GM18951 (cell line): ENCODE measurements around the gene GPR156.

ENCODE experiments used
- POLR2A ChIP-seq: IDR thresholded peaks from 4 replicates; pipeline ENCODE4 v1.6.1; 2011; ENCODE audit warnings: mild to moderate bottlenecking; ENCODE audit not compliant: insufficient read length, insufficient read depth; ENCODE audit errors: extremely low read depth
- in situ Hi-C: fragments of 300-500 bp; cut with MboI; formaldehyde crosslinking; loops from one replicate; pipeline ENCODE4 v1.12.0; 2022; ENCODE audit warnings: low sequenced_read_pairs, mixed read lengths, inconsistent platforms; ENCODE audit not compliant: unreplicated experiment

Gene GPR156

DNA sequence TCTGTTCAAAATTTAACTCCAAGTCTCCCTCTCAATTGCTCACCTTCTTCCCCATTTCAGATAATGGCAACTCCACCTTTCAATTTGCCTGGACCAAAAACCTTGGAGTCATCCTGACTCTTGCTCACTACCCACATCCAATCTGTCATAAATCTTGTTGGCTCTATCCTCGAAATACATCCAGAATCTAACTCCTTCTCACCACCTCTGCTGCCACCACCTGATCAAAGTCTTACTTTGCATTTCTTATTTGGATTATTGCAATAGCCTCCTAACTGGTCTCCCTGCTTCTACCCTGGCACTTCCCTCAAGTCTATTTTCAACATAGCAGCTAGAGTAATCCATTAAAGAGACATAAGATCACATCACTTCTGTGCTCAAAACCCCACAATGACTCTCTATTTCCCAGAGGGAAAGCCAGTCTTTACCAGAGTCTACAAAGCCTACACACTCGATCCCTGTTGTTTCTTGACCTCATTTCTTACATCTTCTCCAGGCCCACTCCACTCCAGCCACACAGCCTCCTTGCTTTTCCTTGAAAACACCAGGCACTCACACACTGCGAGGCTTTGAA, 86.6 kb downstream of the GPR156 start:
- no peak for TF ChIP-seq POLR2A
- in situ Hi-C loops = loop anchor here (25.0 kb wide), 1 partner anchor 311 kb away; no protein-coding TSS in a partner anchor

DNA sequence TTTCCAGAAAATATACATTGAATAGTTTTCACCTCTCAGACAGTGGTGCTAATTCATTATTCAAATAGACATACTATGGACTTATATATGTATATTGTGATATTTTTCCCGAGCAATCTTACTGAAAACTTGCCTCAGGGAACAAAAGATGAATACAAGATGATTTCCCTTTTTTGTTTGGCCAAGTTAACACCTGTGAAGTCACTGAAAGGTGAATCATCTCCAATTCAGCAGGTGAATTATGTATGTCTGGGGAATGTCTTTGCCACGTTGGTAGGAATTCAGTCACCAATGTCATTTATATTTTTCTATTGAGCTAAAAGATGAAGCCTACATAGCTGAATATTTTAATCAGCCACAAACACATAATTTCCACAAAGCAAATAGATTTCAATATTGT, 88.2 kb downstream of the GPR156 start:
- TF ChIP-seq POLR2A = no peak
- in situ Hi-C loops = loop anchor here (25.0 kb wide), 1 partner anchor 310 kb away; no protein-coding TSS in a partner anchor

DNA sequence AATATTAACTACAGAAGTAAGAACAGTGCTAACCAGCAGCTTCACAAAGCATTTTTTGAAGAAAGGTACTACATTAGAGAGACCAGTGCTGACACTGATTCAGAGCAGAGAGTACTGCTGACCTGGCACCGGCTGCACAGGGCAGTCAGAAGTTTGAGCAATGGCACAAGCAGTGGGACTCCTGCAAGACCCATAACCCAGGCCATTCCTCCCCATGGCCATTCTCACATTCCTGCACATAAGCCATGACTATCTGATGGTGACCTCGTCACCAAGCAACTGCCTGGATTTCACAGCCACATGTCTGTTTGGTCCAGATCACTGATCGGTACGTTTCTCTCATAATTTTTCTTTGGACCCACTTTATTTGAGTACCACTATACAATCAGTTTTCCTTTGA, 88.7 kb downstream of the GPR156 start:
- in situ Hi-C loops = loop anchor here (25.0 kb wide), 1 partner anchor 309 kb away; no protein-coding TSS in a partner anchor
- no peak for TF ChIP-seq POLR2A

DNA sequence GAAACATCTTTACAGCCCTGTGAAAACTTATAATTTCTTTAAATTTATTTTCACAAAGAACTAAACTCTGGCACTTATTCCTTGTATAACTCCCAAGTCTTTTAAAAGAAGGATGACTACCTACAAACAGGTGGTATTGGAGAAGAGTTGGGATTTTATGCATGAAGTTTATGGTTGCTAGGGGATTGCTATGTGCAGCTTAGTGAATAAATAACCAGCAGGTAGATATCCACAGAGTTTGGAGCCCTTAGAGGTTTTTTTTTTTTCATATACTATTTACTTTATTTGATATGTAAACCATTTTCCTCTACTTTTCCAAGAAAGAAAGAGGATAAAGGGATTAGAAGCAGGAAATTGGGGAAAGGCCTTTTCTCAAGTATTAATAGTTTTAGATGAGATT, 91.5 kb downstream of the GPR156 start:
- in situ Hi-C loops = loop anchor here (25.0 kb wide), 1 partner anchor 306 kb away; no protein-coding TSS in a partner anchor
- TF ChIP-seq POLR2A = no peak

DNA sequence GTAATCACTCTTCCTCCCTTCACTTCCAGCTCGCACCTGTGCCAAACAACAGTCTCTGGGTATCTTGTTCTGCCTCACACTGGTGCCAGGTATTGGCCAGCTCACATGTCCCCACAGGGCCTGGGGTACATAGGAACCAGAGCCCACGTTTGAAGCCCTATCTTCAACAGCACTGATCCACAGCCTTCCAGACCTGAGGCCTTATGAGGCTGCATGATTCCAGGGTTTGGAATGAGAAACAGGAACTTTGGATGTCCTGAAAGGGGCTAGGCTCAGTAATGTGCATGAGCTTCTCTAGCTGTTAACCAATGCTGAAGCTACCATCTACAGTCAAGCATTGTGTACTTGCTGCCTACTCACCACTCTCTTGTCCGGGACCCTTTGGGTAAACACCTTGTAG, 92.4 kb downstream of the GPR156 start:
- TF ChIP-seq POLR2A = no peak
- in situ Hi-C loops = loop anchor here (25.0 kb wide), 1 partner anchor 305 kb away; no protein-coding TSS in a partner anchor

DNA sequence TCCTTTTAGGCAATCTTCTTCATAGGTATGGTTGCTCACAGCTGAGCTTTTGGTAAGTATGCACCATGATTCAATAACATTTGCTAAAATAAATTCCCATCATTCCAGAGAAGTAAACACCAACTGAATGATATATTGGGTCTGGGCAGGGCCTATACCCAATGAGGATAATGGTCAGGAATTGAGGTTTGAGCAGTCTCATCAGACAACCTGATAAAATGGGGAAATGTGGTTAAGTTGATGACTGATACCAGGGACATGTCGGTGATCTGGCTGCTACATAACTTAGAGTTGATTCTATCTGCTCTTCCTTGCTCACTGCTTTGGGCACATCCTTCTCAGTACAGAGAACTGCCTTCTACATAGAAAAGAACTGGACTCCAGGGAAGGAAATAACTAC, 92.9 kb downstream of the GPR156 start:
- in situ Hi-C loops = loop anchor here (25.0 kb wide), 1 partner anchor 305 kb away; no protein-coding TSS in a partner anchor

DNA sequence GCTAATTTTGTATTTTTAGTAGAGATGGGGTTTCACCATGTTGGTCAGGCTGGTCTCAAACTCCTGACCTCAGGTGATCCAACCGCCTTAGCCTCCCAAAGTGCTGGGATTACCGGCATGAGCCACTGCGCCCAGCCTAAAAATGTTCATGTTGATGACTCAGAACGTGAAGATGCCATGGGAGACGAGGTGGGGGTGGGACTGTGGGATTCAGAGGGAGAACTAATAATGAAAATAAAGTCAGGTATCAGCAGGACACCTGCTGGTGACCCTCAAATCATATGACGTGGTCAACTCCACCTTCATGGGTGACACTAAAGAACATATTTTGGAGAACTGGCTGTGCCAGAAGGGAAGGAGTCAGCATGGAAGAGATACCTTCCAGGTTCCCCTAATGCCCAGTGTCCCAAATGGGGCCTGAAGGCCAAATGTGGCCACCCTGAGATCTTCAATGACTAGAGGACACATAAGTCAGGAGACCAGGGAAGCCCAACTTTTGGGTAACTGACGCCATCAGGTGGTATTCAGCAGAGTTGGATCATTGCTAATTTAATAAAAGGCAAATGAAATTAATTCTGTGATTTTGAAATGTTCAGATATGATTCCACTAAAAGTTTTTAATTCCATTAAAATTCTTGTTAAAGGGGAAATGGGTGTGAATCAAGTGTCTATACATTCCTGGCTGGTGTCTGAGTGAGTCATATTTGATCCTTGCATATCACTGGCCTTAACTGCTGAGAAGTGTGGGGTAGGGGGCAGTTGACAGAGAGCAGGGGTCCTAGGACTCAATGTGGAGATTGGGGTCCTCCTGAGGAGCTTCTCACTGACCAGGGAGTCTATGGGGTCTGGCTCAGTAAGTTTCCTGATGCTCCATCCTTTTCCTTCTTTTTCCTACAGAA, 102.2 kb downstream of the GPR156 start:
- in situ Hi-C loops = loop anchor here (25.0 kb wide), 1 partner anchor 296 kb away; no protein-coding TSS in a partner anchor
- TF ChIP-seq POLR2A = no peak

More for the DNA sequence above, 92.9 kb downstream of the GPR156 start:
- no peak for TF ChIP-seq POLR2A

DNA sequence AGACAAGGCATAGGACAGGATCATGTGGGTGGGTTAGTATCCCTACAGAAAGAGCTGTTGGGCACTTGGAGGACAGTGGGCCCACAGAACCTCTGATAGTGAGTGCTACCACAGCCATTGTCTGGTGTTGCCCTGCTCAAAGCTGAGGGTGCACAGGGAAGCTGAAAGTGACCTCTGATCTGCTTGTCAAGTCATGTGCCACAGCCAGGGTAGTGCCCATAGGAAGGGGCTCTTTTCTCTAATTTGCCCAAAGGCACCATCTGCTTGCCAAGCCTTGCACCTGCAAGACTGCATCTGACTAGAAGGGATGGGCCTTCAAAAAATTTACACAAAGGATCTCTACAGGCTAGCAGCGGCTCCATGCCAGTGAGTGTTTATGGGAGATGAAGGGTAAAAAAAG, 103.4 kb downstream of the GPR156 start:
- no peak for TF ChIP-seq POLR2A

DNA sequence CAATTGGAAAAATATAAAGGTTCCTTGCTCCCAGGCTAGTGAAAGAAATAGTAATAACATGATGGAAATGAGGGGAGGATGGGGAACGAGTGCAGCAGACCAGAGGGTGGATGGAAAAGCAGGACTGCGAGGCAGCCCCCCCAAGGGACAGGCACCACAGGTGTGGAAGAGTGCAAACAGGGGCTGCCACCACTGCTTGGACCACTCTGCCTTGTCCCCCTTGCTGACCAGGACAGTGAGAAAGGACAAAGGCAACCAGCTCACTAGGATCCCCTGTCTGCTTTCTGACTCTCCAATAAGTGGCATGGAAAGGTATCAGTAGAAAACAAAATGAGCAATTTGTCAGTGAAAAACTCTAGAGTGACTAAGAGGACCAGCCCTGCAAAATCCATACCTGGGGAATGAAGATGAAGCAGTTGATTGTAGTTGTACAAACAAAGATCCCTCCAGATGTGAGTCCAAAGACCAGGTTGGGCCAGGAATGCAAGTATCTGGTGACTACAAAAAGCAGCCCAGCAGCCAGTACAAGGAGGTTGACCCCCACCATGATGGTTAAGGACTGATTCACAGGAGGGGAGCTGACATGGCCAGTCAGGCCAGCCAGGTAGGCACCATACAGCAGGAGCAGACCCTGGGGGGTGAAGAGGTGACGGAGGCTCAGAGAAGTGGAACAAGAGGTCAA, 104.2 kb downstream of the GPR156 start:
- in situ Hi-C loops = loop anchor here (25.0 kb wide), 1 partner anchor 294 kb away; no protein-coding TSS in a partner anchor

More for the DNA sequence above, 103.4 kb downstream of the GPR156 start:
- in situ Hi-C loops = loop anchor here (25.0 kb wide), 1 partner anchor 294 kb away; no protein-coding TSS in a partner anchor

DNA sequence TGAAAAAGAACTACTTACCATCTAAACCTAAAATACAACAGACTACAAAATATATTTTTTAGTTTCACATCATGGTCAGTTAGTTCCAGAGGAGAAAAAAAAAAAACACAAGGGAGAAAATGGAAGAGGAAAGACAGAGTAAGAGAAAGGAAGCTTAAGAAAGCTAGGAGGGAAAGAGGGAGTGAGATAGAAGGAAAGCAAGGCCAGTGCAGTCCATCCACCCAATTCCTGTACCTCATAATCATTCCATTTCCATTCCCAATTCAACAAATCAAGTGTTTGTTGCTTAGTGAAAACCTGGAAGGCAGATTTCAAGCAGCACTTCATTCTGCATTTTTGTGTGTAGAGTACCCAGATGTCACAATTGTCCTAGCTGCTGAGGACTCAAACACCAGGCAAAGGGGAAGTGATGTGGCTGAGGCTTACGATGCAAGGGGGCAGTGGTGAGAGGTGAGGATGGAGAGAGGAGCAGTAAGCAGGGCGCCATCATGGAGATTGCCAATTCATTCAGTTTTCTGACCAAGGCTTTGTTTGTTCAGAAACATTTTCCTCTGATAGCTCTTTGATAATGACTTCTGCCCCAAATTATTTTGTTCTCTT, 107.2 kb downstream of the GPR156 start:
- no peak for TF ChIP-seq POLR2A
- in situ Hi-C loops = loop anchor here (25.0 kb wide), 1 partner anchor 291 kb away; no protein-coding TSS in a partner anchor

More for the DNA sequence above, 104.2 kb downstream of the GPR156 start:
- TF ChIP-seq POLR2A = no peak

DNA sequence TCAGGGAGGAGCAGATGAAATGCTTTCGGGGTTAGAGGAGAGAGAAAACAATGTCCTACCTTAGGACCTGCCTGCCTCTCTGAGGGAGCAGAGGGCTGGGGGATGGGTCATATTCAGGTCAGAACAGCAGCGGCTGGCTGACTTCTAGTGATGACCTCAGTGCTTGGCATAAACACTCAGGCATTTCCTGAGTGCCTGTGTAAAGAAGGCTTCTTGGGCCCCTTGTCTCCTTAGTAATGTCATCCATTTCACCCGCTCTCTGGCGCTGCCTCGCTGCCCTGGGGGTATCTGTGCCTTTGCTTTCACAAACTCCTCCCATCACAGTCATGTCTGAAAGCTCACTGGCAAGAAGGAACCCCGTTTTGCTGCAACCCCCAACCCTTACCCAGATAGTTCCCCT, 107.9 kb downstream of the GPR156 start:
- in situ Hi-C loops = loop anchor here (25.0 kb wide), 1 partner anchor 290 kb away; no protein-coding TSS in a partner anchor
- TF ChIP-seq POLR2A = no peak

DNA sequence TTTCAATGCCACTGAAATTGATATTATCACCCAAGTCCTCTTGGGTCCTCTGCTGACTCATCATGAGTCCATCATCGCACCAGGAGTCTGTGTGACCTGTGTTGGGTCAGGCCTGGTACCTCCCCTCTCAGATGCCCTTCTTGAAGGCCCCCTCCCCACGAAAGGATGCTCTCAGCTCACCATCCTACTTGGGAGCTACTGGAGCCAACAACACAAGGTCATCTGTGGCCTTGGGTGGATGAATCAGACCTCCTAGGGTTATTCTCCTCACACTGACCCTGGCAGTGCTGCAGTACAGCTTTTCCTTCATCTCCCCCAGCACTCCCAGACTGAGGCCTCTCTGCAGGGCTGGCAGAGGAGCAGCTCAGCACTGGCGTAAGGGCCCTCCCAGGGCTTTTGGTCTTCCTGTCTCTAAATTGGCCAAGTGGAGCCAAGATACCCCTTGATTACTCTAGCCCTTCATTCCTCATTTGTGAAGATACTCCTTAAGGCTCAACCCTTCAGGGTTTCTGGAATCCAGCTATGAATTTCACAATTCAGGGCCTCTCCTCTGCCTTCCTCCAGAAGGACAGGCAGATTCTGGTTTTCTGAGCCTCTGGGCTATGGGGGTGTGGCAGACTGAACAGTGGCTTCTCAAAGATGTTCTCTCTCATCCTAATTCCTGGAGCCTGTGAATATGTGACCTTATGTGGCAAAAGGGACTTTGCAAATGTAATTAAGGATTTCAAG, 110.0 kb downstream of the GPR156 start:
- TF ChIP-seq POLR2A = no peak
- in situ Hi-C loops = loop anchor here (25.0 kb wide), 1 partner anchor 288 kb away; no protein-coding TSS in a partner anchor
